Measurements from ENCODE around the gene PRKG1.

Gene PRKG1

DNA sequence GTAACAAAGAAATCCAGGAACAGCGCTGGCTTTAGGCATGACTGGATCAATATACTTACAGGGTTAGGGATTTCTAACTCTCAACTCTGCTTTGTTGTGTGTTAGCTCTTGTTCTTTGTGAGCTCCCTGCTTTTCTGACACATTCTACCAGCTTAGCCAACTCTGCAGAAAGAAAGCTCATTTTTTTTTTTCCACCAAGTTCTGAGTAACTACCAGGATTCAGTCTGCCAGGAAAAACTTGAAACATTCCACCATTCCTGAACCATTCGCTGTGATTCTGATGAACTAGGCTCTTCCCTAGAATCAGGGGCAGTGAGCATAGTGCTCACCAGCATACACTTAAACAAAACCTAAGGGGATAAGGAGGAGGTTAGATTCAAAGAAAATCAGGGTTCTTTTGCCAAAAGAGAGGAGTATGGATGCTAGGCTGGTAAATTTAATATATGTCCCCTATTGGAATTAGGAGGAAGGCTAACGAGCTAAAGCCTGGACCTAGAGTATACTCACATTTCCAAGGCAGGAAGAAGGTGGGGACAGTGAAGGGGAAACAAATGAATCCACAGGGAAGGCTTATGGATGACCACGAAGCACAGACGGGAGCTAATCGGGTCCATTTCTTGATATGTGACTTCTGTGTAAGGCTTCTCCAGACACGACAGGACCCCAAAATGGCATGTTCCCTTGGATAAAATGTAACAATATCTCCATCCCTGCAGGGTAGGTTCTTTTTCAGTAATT, 183.4 kb downstream of the PRKG1 start:
- TF ChIP-seq, protein P1, sequence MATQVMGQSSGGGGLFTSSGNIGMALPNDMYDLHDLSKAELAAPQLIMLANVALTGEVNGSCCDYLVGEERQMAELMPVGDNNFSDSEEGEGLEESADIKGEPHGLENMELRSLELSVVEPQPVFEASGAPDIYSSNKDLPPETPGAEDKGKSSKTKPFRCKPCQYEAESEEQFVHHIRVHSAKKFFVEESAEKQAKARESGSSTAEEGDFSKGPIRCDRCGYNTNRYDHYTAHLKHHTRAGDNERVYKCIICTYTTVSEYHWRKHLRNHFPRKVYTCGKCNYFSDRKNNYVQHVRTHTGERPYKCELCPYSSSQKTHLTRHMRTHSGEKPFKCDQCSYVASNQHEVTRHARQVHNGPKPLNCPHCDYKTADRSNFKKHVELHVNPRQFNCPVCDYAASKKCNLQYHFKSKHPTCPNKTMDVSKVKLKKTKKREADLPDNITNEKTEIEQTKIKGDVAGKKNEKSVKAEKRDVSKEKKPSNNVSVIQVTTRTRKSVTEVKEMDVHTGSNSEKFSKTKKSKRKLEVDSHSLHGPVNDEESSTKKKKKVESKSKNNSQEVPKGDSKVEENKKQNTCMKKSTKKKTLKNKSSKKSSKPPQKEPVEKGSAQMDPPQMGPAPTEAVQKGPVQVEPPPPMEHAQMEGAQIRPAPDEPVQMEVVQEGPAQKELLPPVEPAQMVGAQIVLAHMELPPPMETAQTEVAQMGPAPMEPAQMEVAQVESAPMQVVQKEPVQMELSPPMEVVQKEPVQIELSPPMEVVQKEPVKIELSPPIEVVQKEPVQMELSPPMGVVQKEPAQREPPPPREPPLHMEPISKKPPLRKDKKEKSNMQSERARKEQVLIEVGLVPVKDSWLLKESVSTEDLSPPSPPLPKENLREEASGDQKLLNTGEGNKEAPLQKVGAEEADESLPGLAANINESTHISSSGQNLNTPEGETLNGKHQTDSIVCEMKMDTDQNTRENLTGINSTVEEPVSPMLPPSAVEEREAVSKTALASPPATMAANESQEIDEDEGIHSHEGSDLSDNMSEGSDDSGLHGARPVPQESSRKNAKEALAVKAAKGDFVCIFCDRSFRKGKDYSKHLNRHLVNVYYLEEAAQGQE (IDR thresholded peaks at IDR 0.05; ENCODE audit: low read depth), result no peak
- TF ChIP-seq YY1 (IDR thresholded peaks at IDR 0.05; ENCODE audit: low read depth), result no peak
- TF ChIP-seq, protein P2, sequence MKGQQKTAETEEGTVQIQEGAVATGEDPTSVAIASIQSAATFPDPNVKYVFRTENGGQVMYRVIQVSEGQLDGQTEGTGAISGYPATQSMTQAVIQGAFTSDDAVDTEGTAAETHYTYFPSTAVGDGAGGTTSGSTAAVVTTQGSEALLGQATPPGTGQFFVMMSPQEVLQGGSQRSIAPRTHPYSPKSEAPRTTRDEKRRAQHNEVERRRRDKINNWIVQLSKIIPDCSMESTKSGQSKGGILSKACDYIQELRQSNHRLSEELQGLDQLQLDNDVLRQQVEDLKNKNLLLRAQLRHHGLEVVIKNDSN (IDR thresholded peaks at IDR 0.05), result no peak

DNA sequence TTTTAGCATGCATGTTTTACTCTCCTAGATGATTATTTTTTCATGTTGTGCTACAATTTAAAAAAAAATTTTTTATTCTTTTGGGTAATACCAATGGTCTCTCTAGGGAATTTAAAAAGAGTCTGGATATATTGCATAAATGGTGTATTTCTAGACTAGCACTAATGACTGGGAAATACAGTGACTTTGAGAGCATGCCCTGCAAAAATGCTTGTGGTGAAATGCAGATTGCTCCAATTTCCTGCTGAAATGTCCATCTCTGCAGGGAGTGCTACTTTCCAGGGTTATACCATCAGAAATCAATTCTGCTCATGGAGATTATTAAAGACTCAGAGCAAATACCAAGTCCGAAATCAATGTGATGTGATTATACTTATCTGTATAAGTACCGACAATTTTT, 186.1 kb downstream of the PRKG1 start:
- TF ChIP-seq TEAD4 (IDR thresholded peaks at IDR 0.05) (no peak), ZBTB7A (IDR thresholded peaks at IDR 0.05; ENCODE audit: low read depth) (no peak), NFIC (IDR thresholded peaks at IDR 0.05) (no peak), EP300 (IDR thresholded peaks at IDR 0.05; ENCODE audit: borderline replicate concordance) (no peak), EGR1 (IDR thresholded peaks at IDR 0.05) (no peak), YY1 (IDR thresholded peaks at IDR 0.05; ENCODE audit: low read depth) (no peak), FOXM1 (IDR thresholded peaks at IDR 0.05; ENCODE audit: borderline replicate concordance, low read depth) (no peak), TCF12 (IDR thresholded peaks at IDR 0.05; ENCODE audit: low read depth) (no peak), CREB1 (IDR thresholded peaks at IDR 0.05; ENCODE audit: low read depth) (no peak), RAD21 (IDR thresholded peaks at IDR 0.05; ENCODE audit: low read depth) (no peak), TAF1 (IDR thresholded peaks at IDR 0.05; ENCODE audit: low read depth) (no peak), CEBPB (IDR thresholded peaks at IDR 0.05) (no peak)
- TF ChIP-seq, protein P2 (IDR thresholded peaks at IDR 0.05), result no peak
- TF ChIP-seq, protein P3, sequence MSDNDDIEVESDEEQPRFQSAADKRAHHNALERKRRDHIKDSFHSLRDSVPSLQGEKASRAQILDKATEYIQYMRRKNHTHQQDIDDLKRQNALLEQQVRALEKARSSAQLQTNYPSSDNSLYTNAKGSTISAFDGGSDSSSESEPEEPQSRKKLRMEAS (IDR thresholded peaks at IDR 0.05), result no peak
- TF ChIP-seq, protein P1 (IDR thresholded peaks at IDR 0.05; ENCODE audit: low read depth), result no peak

DNA sequence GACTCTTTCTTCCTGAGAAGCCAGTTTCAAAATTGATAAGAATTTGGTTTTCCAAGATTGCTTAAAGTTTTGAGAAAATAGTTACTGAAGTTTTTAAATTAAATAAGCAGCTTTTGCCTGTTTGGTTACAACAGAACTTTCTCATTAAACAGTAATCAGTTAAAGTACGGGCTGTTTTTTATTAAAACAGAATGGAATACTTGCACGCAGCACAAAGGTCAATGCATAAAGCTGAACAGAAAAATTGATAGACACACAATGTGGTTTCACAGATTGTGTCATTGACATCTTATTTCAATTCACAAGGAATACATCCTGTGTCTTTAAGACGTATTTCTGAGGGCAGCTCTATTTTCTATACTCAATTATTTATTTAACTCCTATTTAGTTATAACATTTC, 192.2 kb downstream of the PRKG1 start:
- TF ChIP-seq YY1 (IDR thresholded peaks at IDR 0.05; ENCODE audit: low read depth), result no peak
- TF ChIP-seq EP300 (IDR thresholded peaks at IDR 0.05; ENCODE audit: borderline replicate concordance), result no peak

GRCh38 chr10:51269821-51270220, 195.5 kb downstream of the PRKG1 start:
- TF ChIP-seq, protein P3 (IDR thresholded peaks at IDR 0.05), result no peak
- TF ChIP-seq CEBPB (IDR thresholded peaks at IDR 0.05) (no peak), TCF12 (IDR thresholded peaks at IDR 0.05; ENCODE audit: low read depth) (no peak), FOXM1 (IDR thresholded peaks at IDR 0.05; ENCODE audit: borderline replicate concordance, low read depth) (no peak), YY1 (IDR thresholded peaks at IDR 0.05; ENCODE audit: low read depth) (no peak), CREB1 (IDR thresholded peaks at IDR 0.05; ENCODE audit: low read depth) (no peak), TEAD4 (IDR thresholded peaks at IDR 0.05) (no peak), ZBTB7A (IDR thresholded peaks at IDR 0.05; ENCODE audit: low read depth) (no peak), TAF1 (IDR thresholded peaks at IDR 0.05; ENCODE audit: low read depth) (no peak), EGR1 (IDR thresholded peaks at IDR 0.05) (no peak)
- TF ChIP-seq, protein P2 (IDR thresholded peaks at IDR 0.05), result no peak

DNA sequence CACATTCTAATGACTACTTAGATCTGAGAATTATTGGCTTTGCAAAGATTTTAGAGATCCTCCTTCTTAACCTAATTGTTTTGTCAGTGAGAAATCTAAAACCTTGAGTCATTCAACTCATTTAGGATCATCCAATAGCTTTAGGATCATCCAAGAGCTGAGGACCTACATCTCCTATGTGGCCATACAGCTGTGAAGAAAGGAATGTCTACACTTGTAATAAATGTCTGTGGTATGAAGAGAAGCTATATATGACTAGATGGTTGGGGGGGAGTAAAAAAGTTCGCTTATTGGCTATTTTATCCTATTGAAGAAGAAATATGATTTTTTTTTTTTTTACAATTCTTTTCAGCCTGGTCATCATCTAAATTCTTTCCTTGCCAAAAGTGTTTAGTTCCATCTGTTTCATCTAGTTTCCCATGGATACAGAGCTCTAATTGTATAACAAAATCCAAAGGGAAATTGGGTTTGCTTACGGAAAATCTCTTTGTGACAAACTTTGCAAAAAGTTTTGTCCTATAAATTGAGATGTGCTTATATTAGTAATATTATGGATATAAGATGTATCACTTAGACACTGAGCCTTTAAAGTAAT, 196.7 kb downstream of the PRKG1 start:
- TF ChIP-seq, protein P3 (IDR thresholded peaks at IDR 0.05), result no peak
- no peak for TF ChIP-seq EGR1 (IDR thresholded peaks at IDR 0.05)

DNA sequence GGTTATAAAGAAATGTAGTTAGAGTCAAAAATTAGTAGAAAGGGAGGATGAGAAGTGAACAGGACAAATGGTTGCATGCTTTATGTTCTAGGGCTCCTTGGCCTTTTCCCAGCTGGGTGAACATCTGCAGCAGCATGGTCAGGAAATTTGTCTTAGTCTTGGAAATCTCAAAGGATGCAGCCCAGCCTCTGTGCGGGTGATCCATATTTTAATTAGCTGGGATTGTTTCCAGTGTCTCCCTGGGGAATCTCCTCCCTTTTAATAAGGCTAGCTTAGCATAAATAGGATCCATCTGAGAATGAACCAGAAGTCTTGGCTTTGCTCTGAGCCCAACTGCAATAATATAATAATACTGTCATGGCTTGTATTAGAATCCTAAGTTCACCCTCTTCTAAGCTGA, 198.3 kb downstream of the PRKG1 start:
- no peak for TF ChIP-seq CREB1 (IDR thresholded peaks at IDR 0.05; ENCODE audit: low read depth)
- no peak for TF ChIP-seq ZBTB7A (IDR thresholded peaks at IDR 0.05; ENCODE audit: low read depth)
- TF ChIP-seq FOXM1 (IDR thresholded peaks at IDR 0.05; ENCODE audit: borderline replicate concordance, low read depth), result no peak
- TF ChIP-seq CEBPB (IDR thresholded peaks at IDR 0.05), result no peak
- TF ChIP-seq EP300 (IDR thresholded peaks at IDR 0.05; ENCODE audit: borderline replicate concordance), result no peak
- TF ChIP-seq YY1 (IDR thresholded peaks at IDR 0.05; ENCODE audit: low read depth), result no peak
- no peak for TF ChIP-seq TCF12 (IDR thresholded peaks at IDR 0.05; ENCODE audit: low read depth)
- TF ChIP-seq EGR1 (IDR thresholded peaks at IDR 0.05), result no peak
- TF ChIP-seq NFIC (IDR thresholded peaks at IDR 0.05), result no peak
- TF ChIP-seq, protein P3 (IDR thresholded peaks at IDR 0.05), result no peak
- TF ChIP-seq, protein P2 (IDR thresholded peaks at IDR 0.05), result no peak
- TF ChIP-seq, protein P1 (IDR thresholded peaks at IDR 0.05; ENCODE audit: low read depth), result no peak
- no peak for TF ChIP-seq TAF1 (IDR thresholded peaks at IDR 0.05; ENCODE audit: low read depth)
- TF ChIP-seq TEAD4 (IDR thresholded peaks at IDR 0.05), result no peak
- TF ChIP-seq RAD21 (IDR thresholded peaks at IDR 0.05; ENCODE audit: low read depth), result no peak

Measured in Ishikawa (cell line).